MG63 (cell line): ENCODE measurements around the gene PRRG4. TPM values are rescaled to one million over a fixed set of nuclear protein-coding genes. Genes with fewer than 3 reads are reported as not detected.

Source experiments
- DNase-seq: peaks from one replicate; pipeline ENCODE4 v3.0.0-alpha.2; 2020
- H3K27me3 ChIP-seq: fragments of 250-450 bp; sonication (Bioruptor Pico); 2 replicates; pipeline ENCODE4 v1.5.1; 2020; ENCODE audit warnings: mild to moderate bottlenecking, moderate library complexity
- H3K36me3 ChIP-seq: fragments of 250-450 bp; sonication (Bioruptor Pico); 2 replicates; pipeline ENCODE4 v1.5.1; 2020; ENCODE audit warnings: mild to moderate bottlenecking, moderate library complexity
- H3K4me3 ChIP-seq: fragments of 250-450 bp; sonication (Bioruptor Pico); 2 replicates; pipeline ENCODE4 v1.5.1; 2020; ENCODE audit warnings: mild to moderate bottlenecking, moderate library complexity
- H3K9me3 ChIP-seq: fragments of 250-450 bp; sonication (Bioruptor Pico); 2 replicates; pipeline ENCODE4 v1.5.1; 2020; ENCODE audit warnings: mild to moderate bottlenecking, moderate library complexity
- total RNA-seq: library from RNA; depleted of rRNA; stranded (reverse); fragments of >200 nt; shearing (Covaris generic); gene quantifications from 2 replicates; pipeline ENCODE4 v1.2.3, GENCODE V29; 2014; ENCODE audit warnings: low replicate concordance; rRNA removed

The PRRG4 gene
- total RNA-seq, 1 experiment from 2014 or later: 0.13 TPM

DNA sequence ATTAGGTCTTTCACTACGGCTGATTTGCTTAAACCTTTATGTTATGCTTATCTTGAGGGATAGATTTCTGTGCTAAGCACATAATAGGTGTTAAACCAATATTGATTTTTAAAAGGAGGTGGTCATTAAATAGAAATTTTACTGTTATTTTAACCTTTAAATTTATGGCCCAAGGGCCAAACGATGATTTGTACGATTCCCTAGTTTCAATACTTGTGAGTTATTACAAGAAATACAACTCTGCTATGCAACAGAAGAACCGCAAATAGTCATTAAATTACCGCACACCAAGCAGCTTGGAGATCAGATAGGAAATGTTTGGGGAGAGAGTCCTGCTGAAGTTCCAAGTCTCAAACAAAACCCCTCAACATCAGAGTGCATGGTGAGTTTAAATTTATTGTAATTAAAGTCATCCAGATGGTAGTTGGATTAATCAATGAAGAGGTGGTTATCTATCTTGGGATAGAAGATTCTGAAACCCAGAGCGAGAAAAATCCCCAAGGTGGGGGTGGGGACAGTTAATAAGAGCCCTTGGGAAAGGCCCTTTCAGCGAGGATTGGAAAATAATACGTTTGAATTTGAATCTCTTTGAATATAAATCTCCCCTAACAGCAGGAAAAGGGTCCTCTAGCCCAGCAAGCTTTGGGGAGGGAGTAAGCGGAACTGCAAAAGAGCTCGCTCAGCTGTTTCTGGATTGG is 62.1 kb downstream of the PRRG4 start:
- no peaks in the 10 kb centered on the region for H3K9me3 ChIP-seq
- H3K4me3 ChIP-seq: peak overlapping the region; percentile 77
- no peaks in the 10 kb centered on the region for H3K27me3 ChIP-seq
- H3K36me3 ChIP-seq: no peaks in the 10 kb centered on the region; the same call in none of the 2 replicates
- DNase-seq: no peak

DNA sequence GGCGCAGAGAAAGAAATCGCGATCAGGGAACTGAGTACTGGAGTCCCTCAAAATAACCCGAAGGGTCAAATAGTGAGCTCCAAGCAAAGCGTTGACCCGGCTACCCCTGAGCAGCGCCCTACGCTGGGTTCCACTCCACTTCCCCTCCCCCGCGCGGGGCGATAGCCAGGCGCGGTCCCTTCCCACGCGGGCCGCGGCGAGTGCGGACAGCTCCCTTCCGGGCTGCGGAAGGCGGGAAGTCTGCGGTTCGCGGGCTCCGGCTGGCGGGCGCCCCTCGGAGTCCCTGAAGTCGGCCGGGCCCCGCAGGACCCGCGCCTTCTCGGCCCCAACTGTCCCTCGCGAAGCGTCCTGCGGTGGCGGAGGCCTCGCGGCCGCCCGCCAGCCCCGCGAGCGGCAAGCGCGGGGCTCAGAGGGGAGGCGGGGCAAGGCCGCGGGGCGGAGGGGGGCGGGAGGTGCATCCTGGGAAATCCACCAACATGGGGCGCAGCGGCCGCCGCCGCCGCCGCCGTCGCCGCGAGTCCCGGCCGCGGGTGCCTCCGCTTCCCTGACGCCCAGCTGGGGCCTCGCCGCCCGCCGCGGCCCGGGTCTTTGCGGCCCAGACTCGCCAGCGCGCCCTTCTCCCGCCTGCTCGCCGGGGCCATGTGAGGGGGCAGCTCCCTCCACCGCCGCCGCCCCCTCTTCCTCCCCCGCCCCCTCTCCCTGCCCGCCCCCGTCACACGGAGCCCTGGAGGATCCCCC is 62.8 kb downstream of the PRRG4 start, which contains the start of gene QSER1:
Gene QSER1, plus strand, starts transcription at position 457 of the 738 bp plus-strand sequence. CDS start 315 bp downstream, outside the sequence.
- no peaks in the 10 kb centered on the region; the same call in none of the 2 replicates for H3K36me3 ChIP-seq
- H3K4me3 ChIP-seq: peak within 1 kb of the TSS; percentile 77
- H3K27me3 ChIP-seq: no peaks in the 10 kb centered on the region
- DNase-seq: peak; percentile 71
- H3K9me3 ChIP-seq: no peaks in the 10 kb centered on the region

DNA sequence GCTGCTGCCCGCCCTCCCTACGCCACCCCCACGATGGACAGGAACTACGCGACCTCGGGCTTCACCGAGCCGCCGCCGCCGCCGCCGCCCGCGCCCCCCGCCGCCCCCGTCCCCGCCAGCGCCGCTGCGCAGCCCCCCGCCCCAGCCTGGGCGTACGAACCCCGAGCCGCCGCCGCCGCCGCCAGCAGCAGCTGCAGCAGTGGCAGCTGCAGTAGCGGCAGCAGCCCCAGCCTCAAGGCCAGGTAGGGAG is 63.3 kb downstream of the PRRG4 start:
- no peaks in the 10 kb centered on the region for H3K27me3 ChIP-seq
- no peaks in the 10 kb centered on the region for H3K9me3 ChIP-seq
- no peak for DNase-seq
- no peaks in the 10 kb centered on the region; the same call in none of the 2 replicates for H3K36me3 ChIP-seq
- H3K4me3 ChIP-seq: peak overlapping the region; percentile 77

DNA sequence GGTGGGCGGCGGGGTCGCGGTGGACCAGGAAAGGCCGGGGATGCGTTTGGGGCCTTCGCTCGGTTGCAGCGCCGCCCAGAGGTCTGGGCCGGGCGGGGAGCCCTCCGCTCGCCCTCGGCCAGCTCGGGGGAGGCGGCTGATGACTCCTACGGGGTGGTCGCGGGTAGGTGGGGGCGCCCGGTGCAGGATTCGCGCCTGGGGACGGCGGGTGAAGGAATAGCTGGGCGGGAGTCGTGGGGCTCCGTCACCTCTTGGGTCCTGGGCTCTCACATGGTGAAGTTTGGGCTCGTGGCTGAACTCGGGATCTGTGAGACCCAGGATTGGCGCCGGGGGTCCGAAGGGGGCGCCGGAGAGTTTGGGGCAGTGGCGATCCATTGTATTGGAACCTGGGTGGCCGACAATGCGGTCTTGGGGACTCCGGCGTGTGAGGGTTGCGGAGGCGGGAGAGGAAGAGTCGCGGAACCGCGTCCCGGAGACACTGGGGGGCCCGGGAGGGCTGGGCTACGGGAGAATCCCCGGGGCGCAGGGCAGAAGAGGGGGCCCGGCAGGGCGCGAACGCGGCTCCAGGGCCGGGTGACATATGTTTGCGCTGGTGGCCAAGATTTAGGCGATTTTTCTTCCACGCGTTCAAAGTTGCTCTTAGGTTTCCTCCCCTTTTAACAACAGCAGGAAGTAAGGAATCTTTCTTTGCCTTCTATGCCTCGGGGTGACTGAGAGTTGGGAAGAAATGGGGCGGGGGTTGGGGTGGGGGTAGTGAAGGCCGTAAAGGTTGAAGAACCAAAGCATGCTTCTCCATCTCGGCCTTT is 63.8 kb downstream of the PRRG4 start:
- no peaks in the 10 kb centered on the region for H3K27me3 ChIP-seq
- H3K4me3 ChIP-seq: peak overlapping the region; percentile 77
- peak; percentile 43 for DNase-seq
- no peaks in the 10 kb centered on the region for H3K9me3 ChIP-seq
- H3K36me3 ChIP-seq: peaks cover 2% of the 10 kb centered on the region

DNA sequence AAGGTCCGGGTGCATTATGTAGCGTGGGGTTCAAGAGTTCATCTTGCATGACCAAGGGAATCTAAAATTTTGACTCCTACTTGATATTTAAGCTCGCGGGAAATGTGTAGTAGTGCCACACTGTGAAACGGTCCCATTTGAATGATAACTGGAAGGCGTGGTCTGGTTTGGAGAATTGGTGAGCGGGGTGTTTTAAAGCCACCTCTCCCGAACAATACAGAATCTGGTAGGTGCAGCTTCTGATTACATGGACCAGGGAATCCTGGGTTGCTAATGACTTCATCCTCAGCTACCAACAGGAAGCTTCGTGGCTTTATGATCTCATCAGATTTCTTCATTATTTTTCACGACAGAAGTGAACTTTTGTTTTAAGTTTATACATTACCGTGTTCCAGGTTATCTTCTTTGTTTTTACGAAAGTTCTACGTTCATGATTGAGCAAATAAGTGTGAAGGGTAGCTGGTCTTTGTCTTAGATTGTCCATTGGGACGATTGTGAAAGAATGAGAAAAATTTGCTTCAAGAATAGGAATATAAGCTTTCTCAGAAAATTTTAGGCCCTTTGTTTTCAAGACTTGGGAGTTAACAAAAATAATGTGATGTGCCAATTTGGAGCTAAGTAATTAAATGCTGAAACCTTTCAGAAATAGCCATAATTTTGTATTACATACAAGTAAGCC is 64.6 kb downstream of the PRRG4 start:
- H3K27me3 ChIP-seq: no peaks in the 10 kb centered on the region
- H3K9me3 ChIP-seq: no peaks in the 10 kb centered on the region
- H3K4me3 ChIP-seq: peak overlapping the region; percentile 77
- DNase-seq: peak; percentile 49
- peaks cover 8% of the 10 kb centered on the region for H3K36me3 ChIP-seq

DNA sequence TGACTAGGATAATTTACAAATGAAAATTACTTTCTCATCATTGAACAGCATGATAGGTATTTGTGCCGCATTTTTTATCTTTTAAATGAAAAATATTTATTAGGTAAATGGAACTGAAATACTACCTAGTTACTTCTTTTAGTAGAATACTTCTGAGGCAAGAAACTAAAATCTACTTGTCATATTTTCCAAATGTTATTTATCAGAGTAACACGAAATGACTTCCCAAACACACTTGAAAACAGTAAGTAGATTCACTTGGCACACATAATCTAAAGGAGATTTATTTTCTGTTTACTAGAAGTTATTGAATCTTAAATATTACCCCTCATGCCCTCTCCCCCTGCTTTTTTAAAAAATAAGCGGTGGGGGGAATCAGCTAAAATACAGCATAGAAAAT is 65.2 kb downstream of the PRRG4 start:
- H3K4me3 ChIP-seq: peak overlapping the region; percentile 77
- no peaks in the 10 kb centered on the region for H3K9me3 ChIP-seq
- DNase-seq: no peak
- no peaks in the 10 kb centered on the region for H3K27me3 ChIP-seq
- peaks cover 10% of the 10 kb centered on the region for H3K36me3 ChIP-seq

DNA sequence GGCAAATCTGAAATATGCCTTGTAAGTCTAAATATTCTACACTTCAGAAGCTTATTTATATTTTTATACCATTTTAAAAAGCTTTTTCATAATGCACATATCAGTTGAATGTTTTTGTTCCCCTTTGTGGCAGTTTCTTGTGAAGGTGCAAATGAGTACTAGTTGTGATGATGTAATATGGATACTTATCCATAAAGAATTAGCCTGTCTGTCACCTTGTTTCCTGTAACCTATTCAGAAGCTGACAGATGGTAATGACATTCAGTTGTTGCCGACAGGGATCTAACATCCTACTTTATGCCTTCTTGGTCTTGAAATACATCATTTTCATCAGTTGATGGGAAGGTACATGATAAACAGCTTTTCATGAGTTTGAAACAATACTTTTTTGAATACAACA is 65.7 kb downstream of the PRRG4 start:
- no peaks in the 10 kb centered on the region for H3K9me3 ChIP-seq
- no peak for DNase-seq
- H3K4me3 ChIP-seq: no peak overlapping the region
- H3K36me3 ChIP-seq: peaks cover 10% of the 10 kb centered on the region
- H3K27me3 ChIP-seq: no peaks in the 10 kb centered on the region

DNA sequence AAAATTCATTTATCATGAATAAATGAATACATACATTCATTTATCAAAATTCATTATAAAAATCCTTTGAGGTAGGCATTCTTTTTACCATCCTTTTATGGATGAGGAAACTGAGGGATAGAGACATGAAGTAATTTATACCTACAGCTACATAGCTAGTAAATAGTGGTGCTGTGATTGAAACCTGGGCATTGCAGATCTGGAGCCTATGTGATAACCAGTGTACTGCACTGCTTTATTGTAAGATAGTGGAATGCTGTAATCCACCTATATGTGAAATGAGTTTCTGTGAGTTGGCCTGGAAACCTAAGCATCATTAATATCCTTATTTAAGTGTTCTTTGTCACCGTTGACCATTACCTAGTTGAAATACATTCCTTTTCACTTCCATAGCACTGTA is 67.4 kb downstream of the PRRG4 start:
- Histone ChIP-seq H3K27me3 (no peaks in the 10 kb centered on the region), H3K9me3 (no peaks in the 10 kb centered on the region), H3K36me3 (peaks cover 15% of the 10 kb centered on the region), H3K4me3 (no peak overlapping the region)
- no peak for DNase-seq

DNA sequence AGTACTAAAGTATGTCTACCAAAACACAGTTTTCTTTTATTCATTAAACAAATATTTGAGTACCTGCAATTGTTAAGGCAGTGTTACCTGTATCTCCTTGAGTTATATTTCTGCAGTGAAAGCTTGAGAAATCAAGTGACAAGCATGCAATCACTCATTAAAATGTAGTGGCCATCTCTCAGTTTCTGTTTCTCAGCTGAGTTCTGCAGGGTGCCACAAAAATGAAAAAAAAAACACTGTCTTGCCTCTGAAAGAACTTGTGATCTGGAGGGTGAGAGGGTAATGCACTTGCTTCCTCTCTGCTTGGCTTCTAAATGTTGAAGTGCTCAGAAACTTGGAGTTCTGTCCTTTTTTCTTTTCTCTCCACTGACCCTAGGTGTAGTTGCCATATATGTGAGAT is 69.7 kb downstream of the PRRG4 start:
- H3K4me3 ChIP-seq: no peak overlapping the region

DNA sequence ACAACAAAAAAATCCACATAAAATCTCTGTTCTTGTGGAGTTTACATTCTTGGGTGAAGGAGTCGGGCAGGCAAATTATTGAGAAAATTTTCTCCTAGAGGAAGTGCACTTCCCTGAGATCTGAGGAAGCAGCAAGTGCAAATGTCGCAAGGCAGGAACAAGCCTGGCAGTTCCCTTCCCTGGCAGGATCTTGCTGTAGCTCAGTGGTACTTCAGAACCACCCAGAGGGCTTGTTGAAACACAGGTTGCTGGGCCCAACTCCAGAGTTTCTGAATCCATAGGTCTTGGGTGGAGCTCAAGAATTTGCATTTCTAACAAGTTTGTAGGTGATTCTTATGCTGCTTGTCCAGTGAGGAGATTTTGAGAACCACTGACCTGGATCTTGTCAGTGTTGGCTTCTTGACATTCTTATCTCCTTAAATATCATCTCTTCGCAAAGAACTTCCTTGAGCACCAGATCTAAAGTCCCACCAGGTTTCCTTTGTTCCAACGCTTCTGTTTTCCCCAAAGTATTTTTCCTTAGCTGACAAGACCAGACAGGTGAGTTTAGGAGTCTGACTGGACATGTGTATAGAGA is 72.5 kb downstream of the PRRG4 start:
- no peak for DNase-seq
- Histone ChIP-seq H3K4me3 (no peak overlapping the region), H3K36me3 (peaks cover 17% of the 10 kb centered on the region), H3K9me3 (no peaks in the 10 kb centered on the region), H3K27me3 (no peaks in the 10 kb centered on the region)

More for the DNA sequence above, 69.7 kb downstream of the PRRG4 start:
- no peaks in the 10 kb centered on the region for H3K27me3 ChIP-seq
- H3K9me3 ChIP-seq: no peaks in the 10 kb centered on the region
- peaks cover 15% of the 10 kb centered on the region for H3K36me3 ChIP-seq
- no peak for DNase-seq

DNA sequence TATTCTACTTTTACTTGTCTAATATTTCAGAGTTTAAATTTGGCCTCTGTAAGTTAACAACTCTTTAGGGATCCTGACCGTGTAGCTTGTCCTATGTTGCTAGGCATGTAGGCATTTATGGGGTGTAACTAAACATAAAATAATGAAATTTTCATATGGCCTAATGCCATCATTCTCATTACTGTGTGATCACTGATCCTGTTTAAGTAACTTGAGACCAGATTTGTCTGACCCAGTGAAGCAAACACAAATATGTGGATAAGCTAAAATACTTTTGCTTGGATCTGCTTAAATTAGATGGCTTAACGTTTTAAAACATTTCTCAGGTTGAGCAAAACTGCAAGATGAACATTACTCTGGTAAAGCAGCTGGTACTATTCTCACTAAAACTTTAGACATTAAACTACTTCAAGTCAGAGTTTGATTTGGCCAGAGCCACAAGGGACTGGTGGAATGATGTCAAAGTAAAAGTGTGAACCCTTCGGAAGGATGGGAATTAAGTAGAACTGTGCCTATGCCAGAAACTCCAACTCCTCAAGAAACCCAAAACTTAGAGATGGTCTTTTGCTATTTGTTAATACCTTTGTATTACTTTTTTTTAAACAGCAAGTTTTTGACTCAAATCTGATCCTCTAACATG is 75.4 kb downstream of the PRRG4 start:
- DNase-seq: no peak

More for the DNA sequence above, 75.4 kb downstream of the PRRG4 start:
- no peak overlapping the region for H3K4me3 ChIP-seq
- no peaks in the 10 kb centered on the region for H3K9me3 ChIP-seq
- H3K27me3 ChIP-seq: no peaks in the 10 kb centered on the region
- H3K36me3 ChIP-seq: peaks cover 7% of the 10 kb centered on the region; the same call in 1 of the 2 replicates

Other genes with a start within 250 kb of the PRRG4 start
- gene EIF3M, start 246.1 kb upstream of the PRRG4 start, total RNA-seq: 416 and 548 TPM in 2 replicates
- not detected in 2 replicates for gene CCDC73, start 35.3 kb upstream of the PRRG4 start, total RNA-seq
- 5.7 and 10.4 TPM in 2 replicates for gene QSER1, start 62.9 kb downstream of the PRRG4 start, total RNA-seq
- gene DEPDC7, start 186.0 kb downstream of the PRRG4 start, total RNA-seq: 4.8 and 6.2 TPM in 2 replicates
- gene TCP11L1, start 209.6 kb downstream of the PRRG4 start, total RNA-seq: 4.4 and 8.4 TPM in 2 replicates